SJSA1 (cell line): ENCODE results near the gene TMEM139. TPM values are rescaled to one million over a fixed set of nuclear protein-coding genes. Genes with fewer than 3 reads are reported as not detected.
"Not testable (repeated sequence)": the region's sequence is repeated elsewhere in the genome, so short reads cannot be mapped to it uniquely, and the experiment has no call there.

ENCODE experiments used
- DNase-seq, 2 experiments: peaks; one replicate each; pipeline ENCODE4 v3.0.0-alpha.2; 2015 to 2020; ENCODE audit warnings: low spot score in 2 of 2, low read depth in 1 of 2
- H3K27ac ChIP-seq: fragments of 250-450 bp; sonication (Bioruptor Pico); 2 replicates; pipeline ENCODE4 v1.5.1; 2020; ENCODE audit warnings: mild to moderate bottlenecking, moderate library complexity
- H3K27me3 ChIP-seq: fragments of 250-450 bp; sonication (Bioruptor Pico); replicated peaks from 2 replicates; pipeline ENCODE4 v1.5.1; 2020; ENCODE audit warnings: mild to moderate bottlenecking, moderate library complexity
- H3K36me3 ChIP-seq: fragments of 250-450 bp; sonication (Bioruptor Pico); 2 replicates; pipeline ENCODE4 v1.5.1; 2020; ENCODE audit warnings: mild to moderate bottlenecking
- H3K4me1 ChIP-seq: fragments of 250-450 bp; sonication (Bioruptor Pico); replicated peaks from 2 replicates; pipeline ENCODE4 v1.6.1; 2021; ENCODE audit warnings: mild to moderate bottlenecking
- H3K4me3 ChIP-seq: fragments of 250-450 bp; sonication (Bioruptor Pico); 2 replicates; pipeline ENCODE4 v1.5.1; 2020; ENCODE audit warnings: mild to moderate bottlenecking
- H3K9me3 ChIP-seq: fragments of 250-450 bp; sonication (Bioruptor Pico); replicated peaks from 2 replicates; pipeline ENCODE4 v1.5.1; 2020; ENCODE audit warnings: mild to moderate bottlenecking
- total RNA-seq: library from RNA; depleted of rRNA; stranded (reverse); fragments of >200 nt; shearing (Covaris generic); gene quantifications from 2 replicates; pipeline ENCODE4 v1.2.3, GENCODE V29; 2014

TMEM139 gene
- total RNA-seq, 1 experiment from 2014 or later, result not detected

DNA sequence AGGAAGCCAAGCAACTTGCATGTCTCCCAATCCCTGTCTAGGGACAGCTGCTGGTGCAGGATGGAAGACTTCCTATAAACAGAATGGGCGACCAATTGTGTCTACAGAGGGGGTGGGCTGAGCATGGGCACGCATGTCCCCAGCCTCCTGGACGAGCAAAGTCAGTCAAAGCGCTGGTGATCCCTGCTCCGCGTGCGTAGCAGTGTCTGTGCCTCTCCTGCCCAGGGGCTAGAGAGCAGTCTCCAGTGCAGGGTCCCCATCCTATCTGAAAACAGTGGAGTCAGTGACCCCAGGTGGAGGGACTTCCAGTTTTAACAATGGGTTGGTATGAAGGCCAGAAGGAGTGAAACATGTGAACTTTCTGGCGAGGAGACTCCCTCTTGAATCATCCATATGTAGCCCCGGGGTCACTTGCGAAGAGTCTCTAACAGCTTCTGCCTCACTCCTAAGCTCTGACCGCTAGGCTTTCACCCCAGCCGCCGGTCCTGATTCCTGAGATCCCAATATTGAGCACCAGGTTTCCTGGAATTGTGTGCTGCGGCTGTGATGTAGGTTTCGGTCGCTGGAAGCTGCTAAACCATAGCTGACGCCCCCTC is 2.7 kb downstream of the TMEM139 start:
- DNase-seq, result no peak
- Histone ChIP-seq H3K27ac (peak overlapping the region; percentile 27; the same call in 1 of the 2 replicates), H3K27me3 (no peaks in the 10 kb centered on the region), H3K4me1 (peaks cover 17% of the 10 kb centered on the region), H3K4me3 (peak overlapping the region; percentile 85), H3K9me3 (peaks cover 2% of the 10 kb centered on the region; the same call in 1 of the 2 replicates), H3K36me3 (peaks cover 29% of the 10 kb centered on the region)

- H3K4me3 ChIP-seq, result peak within 1 kb of the TSS; percentile 85
- H3K27ac ChIP-seq, result peak within 1 kb of the TSS; percentile 84
- peaks cover 2% of the 10 kb centered on the region; the same call in 1 of the 2 replicates for H3K9me3 ChIP-seq
- peak; percentile 95 to 97 for DNase-seq
- peaks cover 34% of the 10 kb centered on the region for H3K36me3 ChIP-seq
- no peaks in the 10 kb centered on the region for H3K27me3 ChIP-seq
- peaks cover 17% of the 10 kb centered on the region for H3K4me1 ChIP-seq
Observed at GRCh38 chr7:143287935-143288826, 3.4 kb downstream of the TMEM139 start, which contains the start of gene CASP2. Gene CASP2, plus strand, starts transcription at chr7:143288351. Its CDS starts 105 bp downstream, at chr7:143288456.

GRCh38 chr7:143288836-143289235 is 4.1 kb downstream of the TMEM139 start:
- Histone ChIP-seq H3K4me3 (peak overlapping the region; percentile 85), H3K36me3 (peaks cover 41% of the 10 kb centered on the region), H3K27me3 (no peaks in the 10 kb centered on the region), H3K4me1 (peaks cover 17% of the 10 kb centered on the region), H3K27ac (peak overlapping the region; percentile 84), H3K9me3 (peaks cover 2% of the 10 kb centered on the region; the same call in 1 of the 2 replicates)
- DNase-seq, result no peak

- DNase-seq, result peak in 1 of 2 experiments; percentile 7
- H3K36me3 ChIP-seq, result peaks cover 47% of the 10 kb centered on the region
- no peaks in the 10 kb centered on the region for H3K27me3 ChIP-seq
- H3K27ac ChIP-seq, result no peak overlapping the region
- H3K9me3 ChIP-seq, result peaks cover 2% of the 10 kb centered on the region; the same call in 1 of the 2 replicates
- H3K4me3 ChIP-seq, result peak overlapping the region; percentile 85
- H3K4me1 ChIP-seq, result peaks cover 17% of the 10 kb centered on the region
Observed at GRCh38 chr7:143289421-143289820, 4.7 kb downstream of the TMEM139 start.

DNA sequence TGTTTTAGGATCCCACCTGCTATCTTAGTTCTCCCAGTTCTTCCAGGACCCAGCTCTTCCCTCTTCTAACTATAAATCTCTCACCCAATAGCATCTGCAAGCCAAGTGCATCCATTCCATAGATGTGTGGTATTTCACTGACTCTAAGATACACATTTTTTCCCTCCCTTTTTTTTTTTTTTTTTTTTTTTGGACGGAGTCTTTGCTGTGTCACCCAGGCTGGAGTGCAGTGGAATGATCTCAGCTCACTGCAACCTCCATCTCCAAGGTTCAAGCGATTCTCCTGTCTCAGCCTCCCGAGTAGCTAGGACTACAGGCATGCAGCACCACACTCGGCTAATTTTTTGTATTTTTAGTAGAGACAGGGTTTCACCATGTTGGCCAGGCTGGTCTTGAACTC is 5.1 kb downstream of the TMEM139 start:
- peak overlapping the region; percentile 85; the same call in 1 of the 2 replicates for H3K4me3 ChIP-seq
- H3K4me1 ChIP-seq, result peaks cover 17% of the 10 kb centered on the region
- peaks cover 51% of the 10 kb centered on the region for H3K36me3 ChIP-seq
- H3K27me3 ChIP-seq, H3K27ac ChIP-seq, DNase-seq, H3K9me3 ChIP-seq: not testable (repeated sequence)

- Histone ChIP-seq H3K4me3 (no peak overlapping the region), H3K4me1 (peaks cover 17% of the 10 kb centered on the region), H3K36me3 (peaks cover 55% of the 10 kb centered on the region), H3K27ac (no peak overlapping the region), H3K9me3 (peaks cover 2% of the 10 kb centered on the region; the same call in 1 of the 2 replicates), H3K27me3 (no peaks in the 10 kb centered on the region)
- DNase-seq, result no peak
Observed at GRCh38 chr7:143290293-143290692, 5.5 kb downstream of the TMEM139 start.

- DNase-seq, result no peak
- H3K4me1 ChIP-seq, result peaks cover 17% of the 10 kb centered on the region
- H3K36me3 ChIP-seq, result peaks cover 81% of the 10 kb centered on the region
- H3K27ac ChIP-seq, result no peak overlapping the region
- H3K27me3 ChIP-seq, result no peaks in the 10 kb centered on the region
- H3K4me3 ChIP-seq, result no peak overlapping the region
- H3K9me3 ChIP-seq, result no peaks in the 10 kb centered on the region
Observed at GRCh38 chr7:143292876-143293275, 8.1 kb downstream of the TMEM139 start.

DNA sequence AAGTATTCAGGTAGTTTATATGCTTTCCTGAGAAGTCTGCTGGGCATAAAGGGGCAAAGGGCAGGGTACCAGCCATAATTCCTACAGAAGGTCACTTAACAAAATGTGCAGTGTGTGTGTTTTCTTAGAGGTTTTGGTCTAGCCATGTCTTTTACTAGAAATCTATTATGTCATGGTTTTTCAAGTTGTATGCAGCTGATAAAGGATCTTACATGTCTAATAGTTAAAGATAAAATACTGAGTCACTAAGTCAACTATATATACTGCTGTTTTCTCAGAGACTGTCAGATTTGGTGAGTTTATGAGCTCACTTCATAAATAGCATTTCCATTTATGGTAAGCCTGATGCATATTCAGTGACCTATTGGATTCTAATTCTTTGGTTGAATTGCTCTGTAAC is 11.1 kb downstream of the TMEM139 start:
- no peak overlapping the region for H3K4me3 ChIP-seq
- H3K27ac ChIP-seq, result no peak overlapping the region
- H3K9me3 ChIP-seq, result no peaks in the 10 kb centered on the region
- H3K4me1 ChIP-seq, result 0 out of 2 replicates have a peak, but pooled peaks cover 3% of the 10 kb centered on the region
- no peak for DNase-seq
- no peaks in the 10 kb centered on the region for H3K27me3 ChIP-seq
- peaks cover 92% of the 10 kb centered on the region for H3K36me3 ChIP-seq

DNA sequence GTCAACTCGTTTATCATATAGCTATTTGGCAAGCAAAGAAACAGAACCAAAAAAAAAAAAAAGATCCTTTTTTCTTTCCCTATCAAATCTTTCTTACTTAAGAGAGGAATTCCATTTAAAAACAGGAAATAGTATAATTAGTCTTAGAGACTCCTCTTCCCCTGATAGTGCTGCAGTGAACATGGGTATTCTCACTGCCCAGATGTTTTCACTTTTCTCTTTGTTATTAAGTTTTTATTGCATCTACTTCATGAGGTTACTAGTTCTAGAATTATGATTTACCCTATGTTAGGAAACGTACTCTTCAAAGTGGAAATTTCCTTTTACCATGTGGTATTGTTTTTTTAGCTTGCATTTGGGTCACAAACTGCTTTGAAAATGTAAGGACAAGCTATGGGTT is 11.9 kb downstream of the TMEM139 start:
- Histone ChIP-seq H3K36me3 (peaks cover 94% of the 10 kb centered on the region), H3K4me1 (0 out of 2 replicates have a peak, but pooled peaks cover 3% of the 10 kb centered on the region), H3K9me3 (no peaks in the 10 kb centered on the region), H3K27me3 (no peaks in the 10 kb centered on the region), H3K4me3 (no peak overlapping the region), H3K27ac (no peak overlapping the region)
- no peak for DNase-seq

- no peak overlapping the region for H3K4me3 ChIP-seq
- H3K4me1 ChIP-seq, result 0 out of 2 replicates have a peak, but pooled peaks cover 3% of the 10 kb centered on the region
- H3K36me3 ChIP-seq, result peaks cover 94% of the 10 kb centered on the region
- H3K27ac ChIP-seq, result no peak overlapping the region
- H3K9me3 ChIP-seq, result no peaks in the 10 kb centered on the region
- no peaks in the 10 kb centered on the region for H3K27me3 ChIP-seq
- DNase-seq, result no peak
Observed at GRCh38 chr7:143299346-143299745, 14.6 kb downstream of the TMEM139 start.

DNA sequence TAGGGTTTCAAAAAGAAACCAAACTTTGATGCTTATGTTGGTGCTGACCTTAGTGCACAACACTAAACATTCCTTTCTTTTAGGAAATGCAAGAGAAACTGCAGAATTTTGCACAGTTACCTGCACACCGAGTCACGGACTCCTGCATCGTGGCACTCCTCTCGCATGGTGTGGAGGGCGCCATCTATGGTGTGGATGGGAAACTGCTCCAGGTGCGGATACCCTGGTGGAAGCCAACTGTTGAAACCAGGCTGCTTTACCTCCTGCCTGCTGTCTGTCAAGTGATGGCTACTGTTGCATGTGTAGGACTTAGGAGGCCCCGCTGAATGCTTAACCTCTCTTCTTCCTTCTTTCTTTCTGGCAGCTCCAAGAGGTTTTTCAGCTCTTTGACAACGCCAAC is 15.1 kb downstream of the TMEM139 start:
- no peak overlapping the region for H3K27ac ChIP-seq
- no peak for DNase-seq
- H3K4me1 ChIP-seq, result 0 out of 2 replicates have a peak, but pooled peaks cover 3% of the 10 kb centered on the region
- no peaks in the 10 kb centered on the region for H3K27me3 ChIP-seq
- no peak overlapping the region for H3K4me3 ChIP-seq
- H3K36me3 ChIP-seq, result peaks cover 94% of the 10 kb centered on the region
- no peaks in the 10 kb centered on the region for H3K9me3 ChIP-seq

- no peak for DNase-seq
- Histone ChIP-seq H3K9me3 (no peaks in the 10 kb centered on the region), H3K4me3 (no peak overlapping the region), H3K27me3 (no peaks in the 10 kb centered on the region), H3K4me1 (no peaks in the 10 kb centered on the region), H3K36me3 (peaks cover 91% of the 10 kb centered on the region), H3K27ac (no peak overlapping the region)
Observed at GRCh38 chr7:143300959-143301935, 16.5 kb downstream of the TMEM139 start.

- peaks cover 90% of the 10 kb centered on the region for H3K36me3 ChIP-seq
- H3K4me1 ChIP-seq, result no peaks in the 10 kb centered on the region
- H3K27me3 ChIP-seq, result no peaks in the 10 kb centered on the region
- DNase-seq, result no peak
- H3K4me3 ChIP-seq, result no peak overlapping the region
- H3K27ac ChIP-seq, result no peak overlapping the region
- H3K9me3 ChIP-seq, result no peaks in the 10 kb centered on the region
Observed at GRCh38 chr7:143303733-143304132, 19.0 kb downstream of the TMEM139 start.
